Stimulated activated CD8-positive, alpha-beta memory T cell treated with anti-CD3 and anti-CD28 coated beads, Interleukin-2, amount 100 ng/mL, for 1 hour (primary cell): ENCODE results near the gene WWC2.

Source experiments
- DNase-seq, 2 donors: peaks; one replicate each; pipeline ENCODE4 v3.0.0-alpha.2; 2020; ENCODE audit warnings: low read depth in 2 of 2

The WWC2 gene

GRCh38 chr4:183098723-183099536 is at the start of gene WWC2:
Gene WWC2, plus strand, starts transcription at chr4:183099257. Its CDS starts 235 bp downstream, at chr4:183099492.
- peak; percentile 27 to 30 for DNase-seq

- DNase-seq = no peak
Measured at GRCh38 chr4:183053681-183054080, 45.4 kb upstream of the WWC2 start.

GRCh38 chr4:183057255-183057654 is 41.8 kb upstream of the WWC2 start:
- no peak for DNase-seq

GRCh38 chr4:183059797-183060196 is 39.3 kb upstream of the WWC2 start:
- no peak for DNase-seq

DNA sequence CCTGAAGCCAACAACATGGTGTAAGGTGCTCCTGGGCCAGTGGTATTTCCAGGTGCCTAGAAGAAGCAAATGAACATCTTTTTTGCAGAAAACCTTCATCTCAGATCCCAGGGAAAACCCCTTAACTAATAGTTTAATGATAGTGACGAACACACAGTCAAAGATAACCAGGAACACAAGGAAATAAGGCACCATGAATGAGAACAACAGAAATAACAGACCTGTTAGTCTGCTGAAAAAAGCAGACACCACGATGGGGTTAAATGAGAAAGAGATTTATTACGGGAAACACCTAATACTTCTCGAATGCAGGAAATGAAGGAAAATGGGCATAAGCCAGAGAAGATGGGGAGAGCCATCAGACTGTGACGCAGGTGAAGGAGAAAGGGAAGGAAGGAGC is 30.6 kb upstream of the WWC2 start:
- no peak for DNase-seq

DNA sequence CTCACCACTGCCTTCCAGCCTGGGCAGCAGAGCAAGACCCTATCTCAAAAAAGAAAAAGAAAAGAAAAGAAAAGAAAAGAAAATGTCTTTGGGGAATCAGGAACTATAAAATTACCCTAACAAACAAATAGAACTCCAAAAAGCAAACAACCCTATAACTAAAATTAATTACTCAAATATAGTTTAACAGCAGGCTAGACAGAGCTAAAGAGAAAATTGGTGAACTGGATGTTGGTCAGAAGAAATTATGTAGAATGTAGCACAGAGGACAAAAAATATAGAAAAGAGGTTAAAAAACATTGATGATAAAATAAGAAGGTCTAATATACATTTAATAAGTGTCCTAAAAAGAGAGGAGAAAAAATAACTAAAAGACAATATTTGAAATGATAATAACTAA is 27.8 kb upstream of the WWC2 start:
- no peak for DNase-seq

DNA sequence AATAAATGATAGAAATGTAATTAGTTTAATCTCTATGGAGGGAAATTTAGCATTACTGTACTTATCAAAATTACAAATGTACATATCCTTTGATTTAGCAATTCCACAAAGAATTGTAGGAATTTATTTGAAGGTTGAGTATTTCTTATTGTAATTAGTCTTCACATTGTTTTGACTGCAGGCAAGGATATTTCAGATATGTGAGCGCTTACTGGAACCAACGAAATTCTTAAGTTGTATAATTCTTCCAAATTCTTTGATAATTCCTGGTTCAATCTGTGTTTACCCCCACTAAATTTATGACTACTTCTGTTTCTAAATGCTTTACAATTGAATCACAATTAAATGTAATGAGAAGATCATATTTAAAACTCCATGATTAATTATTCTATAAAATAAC is 26.9 kb upstream of the WWC2 start:
- no peak for DNase-seq

DNA sequence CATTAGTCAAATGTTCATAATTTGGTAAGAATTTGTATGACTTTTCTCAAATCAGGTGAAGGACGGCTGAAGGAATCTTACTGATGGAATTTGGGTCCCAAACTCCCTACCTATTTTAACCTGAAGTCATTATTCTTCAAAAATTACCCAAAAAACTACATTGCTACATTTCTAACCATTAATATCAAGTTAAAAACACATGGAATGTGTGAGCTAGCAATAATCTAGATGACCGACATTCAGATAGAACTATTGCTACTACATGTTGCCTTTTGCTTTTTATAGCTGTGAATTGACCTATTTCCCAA is 25.3 kb upstream of the WWC2 start:
- no peak for DNase-seq

- no peak for DNase-seq
Measured at GRCh38 chr4:183074288-183074990, 24.6 kb upstream of the WWC2 start.

DNA sequence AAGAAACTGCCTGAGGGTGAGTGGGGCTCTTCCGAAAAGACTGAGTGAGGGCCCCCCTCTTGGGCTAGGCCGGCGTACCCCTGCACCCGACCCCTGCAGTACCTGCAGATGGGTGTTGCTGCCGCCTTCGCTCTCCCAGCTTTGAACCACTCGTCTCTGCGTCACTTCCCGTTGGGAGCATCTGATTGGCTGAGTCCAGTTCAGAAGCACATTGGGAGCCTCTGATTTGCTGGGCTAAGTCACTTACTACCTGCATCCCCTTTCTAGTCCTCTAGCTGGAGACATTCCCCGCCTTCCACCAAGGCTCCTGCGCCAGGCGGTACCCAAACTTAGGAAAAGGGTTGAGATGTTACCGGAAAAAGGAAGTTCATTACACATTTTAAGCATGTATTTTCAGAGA is 20.4 kb upstream of the WWC2 start:
- no peak for DNase-seq

DNA sequence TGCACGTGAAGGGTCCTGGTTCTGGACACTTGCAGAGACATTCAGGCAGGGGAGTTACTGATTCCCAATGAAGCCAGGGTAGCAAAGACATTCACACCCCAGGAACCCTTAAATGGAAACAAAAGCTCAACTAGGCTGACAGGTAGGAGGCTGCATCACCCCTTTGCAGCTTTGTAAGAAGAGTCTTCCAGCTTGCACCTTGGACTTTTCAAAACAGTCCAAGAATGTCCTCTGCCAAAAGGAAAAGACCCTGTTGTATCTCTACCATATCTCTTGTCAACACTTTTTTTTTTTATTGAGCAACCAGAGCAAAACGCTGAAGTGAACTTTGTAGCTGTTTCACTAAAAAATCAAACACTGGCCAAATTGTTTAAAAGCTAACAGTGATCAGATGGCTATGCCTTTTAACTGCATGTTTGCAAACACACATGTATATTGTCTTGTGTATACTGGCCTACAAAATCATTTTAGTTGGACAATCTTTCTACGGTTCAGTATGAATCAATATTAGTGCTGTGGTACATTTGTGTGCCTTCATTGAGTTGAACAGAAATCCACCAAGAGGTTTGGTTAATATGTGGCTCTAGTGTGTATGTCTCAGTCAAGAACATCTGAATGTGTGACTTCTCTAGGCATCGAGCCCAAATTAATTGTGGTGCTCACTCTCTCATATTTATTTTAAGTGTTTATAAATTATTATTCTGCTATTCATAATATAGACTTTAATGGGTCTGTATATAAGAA is 18.5 kb upstream of the WWC2 start:
- no peak for DNase-seq

DNA sequence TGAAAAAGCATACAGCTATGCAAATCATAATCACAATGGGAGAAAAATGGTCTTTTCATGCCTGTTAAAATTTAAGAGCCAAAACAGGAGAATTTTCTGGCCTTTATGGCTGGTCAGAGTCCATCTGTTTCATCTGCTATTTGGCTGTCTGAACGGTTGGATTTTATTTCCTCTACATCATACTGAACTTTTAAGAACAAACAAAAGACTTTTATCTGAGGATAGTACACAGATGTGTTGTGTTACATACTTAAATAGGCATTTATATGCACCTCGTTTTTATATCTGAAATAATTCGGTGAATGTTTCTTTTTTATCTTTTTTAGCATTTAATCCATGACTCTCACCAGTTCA is 18.0 kb upstream of the WWC2 start:
- DNase-seq = no peak

DNA sequence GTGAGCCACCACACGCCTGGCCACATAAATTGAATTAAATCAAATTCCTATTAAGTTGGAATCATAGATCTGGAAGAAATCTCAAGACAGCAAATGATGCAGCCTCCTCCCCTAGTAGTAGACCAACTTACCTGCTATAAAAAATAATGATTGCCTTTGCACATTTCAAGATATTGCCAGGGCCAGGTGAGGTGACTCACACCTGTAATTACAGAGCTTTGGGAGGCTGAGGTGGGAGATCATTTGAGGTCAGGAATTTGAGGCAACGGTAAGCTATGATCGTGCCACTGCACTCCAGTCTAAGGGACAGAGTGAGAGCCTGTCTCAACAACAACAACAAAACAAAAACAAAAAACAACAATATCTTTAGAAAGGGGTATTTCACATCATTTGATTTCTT is 17.0 kb upstream of the WWC2 start:
- no peak for DNase-seq

DNA sequence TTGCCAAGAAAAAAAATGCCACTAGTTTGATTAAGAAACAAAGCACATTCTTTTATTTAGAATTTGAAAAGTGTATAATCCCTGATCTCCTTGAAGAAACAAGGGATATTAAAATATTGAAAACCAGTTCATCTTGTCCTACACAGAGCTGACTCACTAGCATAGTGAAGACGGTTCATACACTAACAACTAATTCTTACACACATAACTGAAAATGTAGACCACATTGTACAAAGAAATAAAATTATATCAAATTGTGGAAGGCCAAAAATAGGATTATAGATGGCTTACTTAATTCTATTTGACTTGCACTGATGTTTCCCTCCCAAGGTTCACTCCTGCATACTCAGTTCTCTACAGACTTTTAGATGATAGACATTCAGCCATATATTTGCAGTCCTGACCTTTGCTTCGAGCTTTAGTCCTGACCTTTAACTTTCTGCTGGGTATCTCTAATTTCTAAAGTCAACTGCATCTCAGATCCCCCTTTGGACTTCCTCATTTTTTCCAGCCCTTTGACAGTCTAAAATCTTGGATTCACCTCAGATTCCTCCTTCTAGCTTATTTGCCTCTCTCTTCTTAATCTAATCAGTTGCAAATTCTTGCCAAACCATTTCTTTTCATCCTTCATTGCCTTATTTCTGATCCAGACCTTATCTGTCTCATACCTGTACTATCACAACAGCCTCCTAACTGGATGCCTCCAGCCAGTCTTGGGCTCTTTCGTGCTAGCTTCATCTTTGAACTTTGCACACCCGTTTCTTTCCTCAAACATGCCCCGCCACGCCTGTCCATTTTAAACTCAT is 4.5 kb upstream of the WWC2 start:
- no peak for DNase-seq

GRCh38 chr4:183095199-183095512 is 3.9 kb upstream of the WWC2 start:
- DNase-seq = no peak

- DNase-seq = no peak
Measured at GRCh38 chr4:183096276-183096965, 2.6 kb upstream of the WWC2 start.

GRCh38 chr4:183097231-183098018 is 1.6 kb upstream of the WWC2 start:
- DNase-seq = no peak

DNA sequence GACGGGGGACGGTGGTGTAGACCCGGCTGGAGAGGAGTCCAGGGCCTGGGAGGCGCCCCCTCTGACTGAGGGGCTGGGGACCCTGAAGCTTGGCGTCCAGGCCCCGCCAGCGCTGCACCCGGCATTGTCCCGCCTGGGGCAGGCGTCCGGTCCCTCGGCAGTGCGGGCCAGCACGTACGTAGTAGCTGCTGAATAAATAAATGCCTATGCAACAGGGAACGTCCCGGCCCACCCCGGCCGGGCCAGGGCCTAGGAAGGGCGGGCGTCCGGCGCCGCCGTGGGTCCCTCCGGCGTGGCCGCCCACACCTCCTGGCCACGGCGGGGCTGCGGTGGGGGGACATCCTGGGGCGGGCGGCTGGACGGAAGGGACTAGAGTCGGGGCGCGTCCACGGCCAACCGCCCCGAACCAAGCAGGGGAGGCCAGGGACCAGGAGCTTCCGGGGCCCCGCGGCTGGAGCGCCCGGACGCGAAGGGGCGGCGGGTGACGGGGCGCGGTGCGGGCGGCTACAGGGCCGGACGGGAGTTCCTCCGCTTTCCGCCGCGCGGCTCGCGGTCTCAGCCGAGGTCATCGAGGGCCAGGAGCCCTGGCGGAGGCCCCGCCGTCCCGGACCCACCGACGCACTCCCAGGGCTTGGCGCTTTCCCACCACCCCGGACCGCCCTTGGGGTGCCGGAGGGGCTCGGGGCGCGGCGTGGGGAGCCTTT is 886 bp upstream of the WWC2 start:
- no peak for DNase-seq

GRCh38 chr4:183099537-183100297 is 660 bp downstream of the WWC2 start:
- no peak for DNase-seq

DNA sequence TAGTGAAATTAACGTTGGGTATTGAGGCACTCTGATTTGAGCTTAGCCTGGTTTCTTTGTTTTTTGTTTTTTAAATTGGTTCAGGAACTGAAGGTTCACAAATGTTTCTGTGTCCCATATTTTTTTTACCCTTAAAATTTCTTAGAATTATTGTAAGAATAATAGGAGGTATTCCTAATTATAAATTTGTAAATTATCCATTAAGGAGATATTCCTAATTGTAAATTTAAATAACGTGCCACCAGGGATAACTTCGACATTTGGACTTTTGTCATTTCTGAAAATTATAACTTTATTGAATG is 1.2 kb downstream of the WWC2 start:
- no peak for DNase-seq
